ENCODE data around the gene MYRF.

Gene MYRF

GRCh38 chr11:61817471-61818202, 65.2 kb downstream of the MYRF start:
- DNase-seq (ENCODE audit: low read depth in 3 of 3) = no peak

- no peak for DNase-seq (ENCODE audit: low read depth in 3 of 3)
Measured at GRCh38 chr11:61820174-61820573, 67.7 kb downstream of the MYRF start.

- no peak for DNase-seq (ENCODE audit: low read depth in 3 of 3)
Measured at GRCh38 chr11:61826930-61827570, 74.6 kb downstream of the MYRF start.

GRCh38 chr11:61827571-61828378, 75.3 kb downstream of the MYRF start, which contains the start of gene FADS2:
Gene FADS2 (plus strand): TSS chr11:61828300. CDS start chr11:61828391, 91 bp downstream.
- peak in 2 of 3 experiments; percentile 16 to 27 for DNase-seq (ENCODE audit: low read depth in 3 of 3)

GRCh38 chr11:61828379-61828628, 75.9 kb downstream of the MYRF start:
- no peak for DNase-seq (ENCODE audit: low read depth in 3 of 3)

GRCh38 chr11:61828629-61829407, 76.4 kb downstream of the MYRF start:
- no peak for DNase-seq (ENCODE audit: low read depth in 3 of 3)

- no peak for DNase-seq (ENCODE audit: low read depth in 3 of 3)
Measured at GRCh38 chr11:61829806-61830205, 77.4 kb downstream of the MYRF start.

GRCh38 chr11:61830237-61831105, 78.0 kb downstream of the MYRF start:
- no peak for DNase-seq (ENCODE audit: low read depth in 3 of 3)

GRCh38 chr11:61832207-61832606, 79.8 kb downstream of the MYRF start:
- DNase-seq (ENCODE audit: low read depth in 3 of 3) = no peak

GRCh38 chr11:61832754-61833153, 80.3 kb downstream of the MYRF start:
- DNase-seq (ENCODE audit: low read depth in 3 of 3) = no peak

- no peak for DNase-seq (ENCODE audit: low read depth in 3 of 3)
Measured at GRCh38 chr11:61833471-61833870, 81.0 kb downstream of the MYRF start.

GRCh38 chr11:61833926-61834277, 81.5 kb downstream of the MYRF start:
- no peak for DNase-seq (ENCODE audit: low read depth in 3 of 3)

- DNase-seq (ENCODE audit: low read depth in 3 of 3) = no peak
Measured at GRCh38 chr11:61834278-61835048, 82.0 kb downstream of the MYRF start.

GRCh38 chr11:61836193-61836592, 83.8 kb downstream of the MYRF start:
- DNase-seq (ENCODE audit: low read depth in 3 of 3) = no peak

GRCh38 chr11:61837411-61838005, 85.1 kb downstream of the MYRF start:
- DNase-seq (ENCODE audit: low read depth in 3 of 3) = no peak
